D341Med (cell line): ENCODE results near the gene RPL13A.
A peak's percentile ranks its signal among the peaks of the same experiment; 100 is the strongest.
"Not testable (repeated sequence)": the region's sequence is repeated elsewhere in the genome, so short reads cannot be mapped to it uniquely, and the experiment has no call there.

Experiments
- DNase-seq: peaks from one replicate; pipeline ENCODE4 v3.0.0; 2012; ENCODE audit warnings: low spot score

Gene RPL13A

DNA sequence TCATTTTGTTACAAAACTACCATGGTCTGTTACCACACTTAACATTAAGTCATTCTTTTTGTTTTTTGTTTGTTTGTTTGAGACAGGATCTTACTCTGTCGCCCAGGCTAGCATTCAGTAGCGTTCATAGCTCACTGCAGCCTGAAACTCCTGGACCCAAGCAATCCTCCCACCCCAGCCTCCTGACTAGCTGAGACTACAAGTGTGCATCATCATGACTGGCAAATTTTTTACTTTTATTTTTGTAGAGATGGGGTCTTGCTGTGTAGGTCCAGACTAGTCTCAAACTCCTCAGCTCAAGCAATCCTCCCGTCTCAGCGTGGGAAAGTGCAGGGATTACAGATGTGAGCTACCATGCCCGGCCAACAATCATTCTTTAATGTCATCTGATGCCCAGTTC is 31.1 kb upstream of the RPL13A start:
- no peak for DNase-seq

DNA sequence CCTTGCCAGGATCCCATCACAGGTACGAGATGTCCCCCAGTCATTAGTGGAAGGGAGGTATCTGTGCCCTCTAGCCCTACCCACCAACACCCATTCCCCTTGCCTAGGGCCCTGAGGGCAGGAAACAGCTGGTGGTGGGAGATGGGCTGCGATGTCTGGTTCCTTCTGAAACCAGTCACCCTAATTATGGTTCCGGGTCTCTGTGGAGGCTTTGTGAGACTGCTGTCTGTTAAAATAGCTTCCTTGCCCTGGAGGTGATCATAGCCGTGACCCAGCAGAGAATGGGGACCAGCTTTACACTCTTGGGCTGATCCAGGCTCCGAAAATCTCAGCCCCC is 28.9 kb upstream of the RPL13A start:
- DNase-seq, result no peak

DNA sequence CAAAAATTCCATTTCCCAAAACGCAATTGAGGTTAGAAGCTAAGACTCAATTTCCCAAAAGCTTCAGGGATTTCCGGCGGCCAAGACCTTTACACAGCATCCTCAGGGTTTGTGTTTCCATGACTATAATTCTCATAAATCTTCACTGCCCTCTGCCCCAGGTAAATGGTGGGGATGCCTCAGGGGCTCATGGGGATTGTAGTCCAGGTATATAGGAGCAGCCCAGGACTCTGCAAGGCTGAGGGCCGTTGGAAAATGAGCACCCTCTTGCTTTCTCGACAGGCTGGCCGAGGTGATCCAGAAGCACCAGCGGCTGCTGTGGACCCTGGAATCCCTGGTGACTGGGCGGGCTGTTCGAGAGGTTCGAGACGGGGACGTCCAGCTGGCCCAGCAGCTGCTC is 28.0 kb upstream of the RPL13A start:
- no peak for DNase-seq

DNA sequence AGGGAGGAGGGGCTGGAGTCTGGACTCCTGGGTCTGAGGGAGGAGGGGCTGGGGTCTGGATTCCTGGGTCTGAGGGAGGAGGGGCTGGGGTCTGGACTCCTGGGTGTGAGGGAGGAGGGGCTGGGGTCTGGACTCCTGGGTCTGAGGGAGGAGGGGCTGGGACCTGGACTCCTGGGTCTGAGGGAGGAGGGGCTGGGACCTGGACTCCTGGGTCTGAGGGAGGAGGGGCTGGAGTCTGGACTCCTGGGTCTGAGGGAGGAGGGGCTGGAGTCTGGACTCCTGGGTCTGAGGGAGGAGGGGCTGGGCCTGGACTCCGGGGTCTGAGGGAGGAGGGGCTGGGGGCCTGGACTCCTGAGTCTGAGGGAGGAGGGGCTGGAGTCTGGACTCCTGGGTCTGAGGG is 26.3 kb upstream of the RPL13A start:
- not testable (repeated sequence) for DNase-seq

DNA sequence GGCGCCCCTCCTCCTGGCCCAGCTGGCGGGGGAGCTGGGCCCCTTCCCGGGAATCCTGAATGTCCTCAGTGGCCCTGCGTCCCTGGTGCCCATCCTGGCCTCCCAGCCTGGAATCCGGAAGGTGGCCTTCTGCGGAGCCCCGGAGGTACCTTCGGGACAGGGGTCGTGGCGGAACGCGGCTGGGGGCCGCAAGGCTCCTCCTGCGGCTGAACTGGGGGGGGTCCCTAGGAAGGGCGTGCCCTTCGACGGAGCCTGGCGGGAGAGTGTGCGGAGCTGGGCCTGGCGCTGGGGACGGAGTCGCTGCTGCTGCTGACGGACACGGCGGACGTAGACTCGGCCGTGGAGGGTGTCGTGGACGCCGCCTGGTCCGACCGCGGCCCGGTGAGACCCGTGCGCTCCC is 25.8 kb upstream of the RPL13A start:
- no peak for DNase-seq

DNA sequence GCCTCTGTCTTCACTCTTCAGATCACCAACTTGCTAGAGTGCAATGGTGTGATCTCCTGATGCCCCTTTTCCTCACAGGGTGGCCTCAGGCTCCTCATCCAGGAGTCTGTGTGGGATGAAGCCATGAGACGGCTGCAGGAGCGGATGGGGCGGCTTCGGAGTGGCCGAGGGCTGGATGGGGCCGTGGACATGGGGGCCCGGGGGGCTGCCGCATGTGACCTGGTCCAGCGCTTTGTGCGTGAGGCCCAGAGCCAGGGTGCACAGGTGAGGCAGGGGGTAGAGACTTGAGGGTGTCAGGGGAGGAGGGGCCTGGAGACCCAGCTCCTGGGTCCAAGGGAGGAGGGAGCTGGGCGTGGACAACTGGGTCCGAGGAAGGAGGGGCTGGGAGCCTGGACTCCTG is 24.9 kb upstream of the RPL13A start:
- no peak for DNase-seq

DNA sequence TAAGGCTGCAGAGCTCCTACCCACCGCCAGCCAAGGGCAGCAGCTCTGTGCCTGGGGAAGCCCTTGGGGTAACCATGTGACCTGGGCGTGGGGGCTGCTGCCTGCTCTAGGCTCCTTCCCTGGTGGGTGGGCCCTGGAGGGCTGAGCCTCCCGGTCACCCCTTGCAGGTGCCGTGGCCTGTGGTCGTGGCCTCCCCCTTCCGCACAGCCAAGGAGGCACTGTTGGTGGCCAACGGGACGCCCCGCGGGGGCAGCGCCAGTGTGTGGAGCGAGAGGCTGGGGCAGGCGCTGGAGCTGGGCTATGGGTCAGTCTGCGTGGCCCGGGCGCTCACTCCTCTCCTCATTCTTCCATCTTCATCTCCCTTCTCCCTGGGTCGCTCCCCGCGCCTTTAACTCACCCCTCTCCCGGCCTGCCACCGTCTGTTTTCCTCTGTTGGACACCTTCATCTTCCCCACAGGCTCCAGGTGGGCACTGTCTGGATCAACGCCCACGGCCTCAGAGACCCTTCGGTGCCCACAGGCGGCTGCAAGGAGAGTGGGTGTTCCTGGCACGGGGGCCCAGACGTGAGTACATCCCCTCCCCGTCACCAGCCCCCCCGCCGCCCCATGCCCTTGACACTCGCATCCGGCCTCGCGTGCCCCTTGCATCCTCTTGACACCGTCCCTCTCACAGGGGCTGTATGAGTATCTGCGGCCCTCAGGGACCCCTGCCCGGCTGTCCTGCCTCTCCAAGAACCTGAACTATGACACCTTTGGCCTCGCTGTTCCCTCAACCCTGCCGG is 23.3 kb upstream of the RPL13A start:
- no peak for DNase-seq

DNA sequence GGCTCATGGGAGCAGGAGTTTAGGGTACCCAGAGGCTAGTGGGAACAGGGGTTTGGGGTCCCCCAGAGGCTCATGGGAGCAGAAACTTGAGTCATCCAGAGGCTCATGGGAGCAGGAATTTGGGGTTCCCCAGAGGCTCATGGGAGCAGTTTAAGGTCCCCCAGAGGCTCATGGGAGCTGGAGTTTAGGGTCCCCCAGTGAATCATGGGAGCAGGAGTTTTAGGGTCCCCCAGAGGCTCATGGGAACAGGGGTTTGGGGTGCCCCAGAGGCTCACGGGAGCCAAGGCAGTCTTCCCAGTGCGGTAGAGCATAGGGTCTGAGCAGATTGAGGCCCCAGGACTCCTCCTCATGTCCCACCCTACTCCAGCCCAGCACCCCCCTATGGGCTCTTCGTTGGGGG is 22.0 kb upstream of the RPL13A start:
- no peak for DNase-seq

DNA sequence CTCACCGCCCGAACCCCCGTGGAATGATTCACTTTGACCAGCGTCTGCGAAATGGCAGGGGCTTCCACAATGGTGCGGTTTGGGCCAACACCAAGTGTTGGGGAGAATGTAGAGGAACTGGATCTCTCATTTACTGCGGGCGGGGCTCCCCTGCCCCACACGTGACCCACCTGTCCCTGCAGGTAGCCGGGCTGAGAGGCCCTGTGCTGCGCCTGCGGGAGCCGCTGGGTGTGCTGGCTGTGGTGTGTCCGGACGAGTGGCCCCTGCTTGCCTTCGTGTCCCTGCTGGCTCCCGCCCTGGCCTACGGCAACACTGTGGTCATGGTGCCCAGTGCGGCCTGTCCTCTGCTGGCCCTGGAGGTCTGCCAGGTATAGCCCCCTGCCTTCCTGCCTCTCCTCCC is 19.2 kb upstream of the RPL13A start:
- no peak for DNase-seq

DNA sequence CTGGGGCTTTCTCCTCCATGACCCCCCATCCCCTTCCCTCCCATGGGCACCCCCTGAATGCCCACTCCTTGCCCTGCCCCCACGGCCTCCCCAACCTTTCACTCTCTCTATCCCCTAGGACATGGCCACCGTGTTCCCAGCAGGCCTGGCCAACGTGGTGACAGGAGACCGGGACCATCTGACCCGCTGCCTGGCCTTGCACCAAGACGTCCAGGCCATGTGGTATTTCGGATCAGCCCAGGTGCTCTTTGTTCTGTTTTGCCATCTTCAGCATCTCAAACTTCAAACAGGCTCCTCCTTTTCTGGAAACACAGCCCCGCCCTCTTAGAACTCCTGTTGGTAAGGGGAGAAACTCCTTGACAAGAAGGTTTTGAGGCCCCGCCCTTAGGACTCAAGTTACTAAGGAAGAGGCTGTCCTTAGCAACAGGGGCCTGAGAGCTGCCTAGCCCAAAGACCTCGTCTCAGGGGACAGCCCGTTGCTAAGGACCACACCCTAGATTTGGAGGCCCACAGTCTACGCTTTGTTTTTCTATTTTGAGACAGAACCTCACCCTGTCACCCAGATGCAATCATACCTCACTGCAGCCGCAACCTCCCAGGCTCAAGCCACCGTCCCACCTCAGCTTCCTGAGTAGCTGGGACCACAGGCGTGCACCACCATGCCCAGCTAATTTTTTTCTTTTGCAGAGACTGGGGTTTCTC is 18.5 kb upstream of the RPL13A start:
- peak; percentile 72 for DNase-seq

DNA sequence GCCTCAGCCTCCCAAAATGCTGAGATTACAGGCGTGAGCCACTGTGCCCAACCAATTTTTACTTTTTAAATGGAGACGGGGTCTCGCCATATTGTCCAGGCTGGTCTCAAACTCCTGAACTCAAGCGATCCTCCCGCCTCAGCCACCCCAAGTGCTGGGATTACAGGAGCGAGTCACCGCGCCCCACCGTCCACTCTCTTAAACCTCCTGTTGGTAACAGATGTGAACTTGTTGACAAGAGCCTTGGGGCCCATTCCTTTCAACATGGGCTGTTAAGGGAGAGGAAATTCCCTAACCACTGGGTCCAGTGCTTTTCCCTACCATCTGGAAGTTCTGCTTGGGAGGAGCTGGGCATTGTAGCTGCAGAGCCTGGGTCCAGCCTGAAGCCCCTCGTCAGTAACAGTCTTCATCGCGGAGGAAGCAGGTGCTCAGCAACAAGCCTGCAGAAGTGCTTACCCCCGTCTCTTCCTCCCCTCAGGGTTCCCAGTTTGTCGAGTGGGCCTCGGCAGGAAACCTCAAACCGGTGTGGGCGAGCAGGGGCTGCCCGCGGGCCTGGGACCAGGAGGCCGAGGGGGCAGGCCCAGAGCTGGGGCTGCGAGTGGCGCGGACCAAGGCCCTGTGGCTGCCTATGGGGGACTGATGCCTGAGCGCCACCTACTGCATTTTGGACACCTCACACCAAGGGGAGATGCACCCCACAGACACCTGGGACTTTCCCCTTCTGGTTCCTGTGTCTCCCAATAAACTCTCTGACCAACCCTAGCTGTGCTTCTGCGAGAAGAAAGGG is 17.4 kb upstream of the RPL13A start:
- peak; percentile 55 for DNase-seq

DNA sequence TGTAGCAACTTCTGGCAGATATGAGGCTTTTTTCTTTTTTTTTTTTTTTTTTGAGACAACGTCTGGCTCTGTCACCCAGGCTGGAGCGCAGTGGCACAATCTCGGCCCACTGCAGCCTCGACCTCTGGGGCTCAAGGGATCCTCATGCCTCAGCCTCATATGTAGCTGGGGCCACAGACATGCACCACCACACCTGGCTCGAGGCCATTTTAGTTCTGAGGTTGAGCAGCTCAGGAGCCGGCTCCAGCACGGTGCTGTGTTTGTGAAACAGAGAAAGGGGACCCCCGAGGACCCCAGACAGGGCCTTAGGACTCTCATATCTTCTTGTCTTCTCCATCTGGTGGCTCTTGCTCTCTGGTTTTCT is 16.8 kb upstream of the RPL13A start:
- DNase-seq, result no peak

DNA sequence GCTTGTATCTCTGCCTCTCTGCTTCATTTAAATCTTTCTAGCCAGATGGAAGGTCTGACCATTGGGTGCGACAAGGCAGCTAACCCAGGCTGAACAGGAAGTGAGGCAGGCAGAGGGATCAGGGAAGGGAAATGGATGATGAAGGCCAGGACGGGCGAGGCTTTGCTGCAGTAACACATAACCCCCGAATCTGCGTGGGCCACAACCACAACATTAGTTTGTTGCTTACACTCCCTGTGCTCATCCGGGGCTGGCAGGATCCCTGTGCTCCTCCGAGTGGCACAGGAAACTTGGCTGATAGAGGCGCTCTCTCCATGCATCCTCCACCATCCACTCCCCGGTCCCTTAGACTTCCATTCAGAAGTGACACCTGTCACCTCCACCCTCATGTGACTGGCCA is 14.5 kb upstream of the RPL13A start:
- no peak for DNase-seq

DNA sequence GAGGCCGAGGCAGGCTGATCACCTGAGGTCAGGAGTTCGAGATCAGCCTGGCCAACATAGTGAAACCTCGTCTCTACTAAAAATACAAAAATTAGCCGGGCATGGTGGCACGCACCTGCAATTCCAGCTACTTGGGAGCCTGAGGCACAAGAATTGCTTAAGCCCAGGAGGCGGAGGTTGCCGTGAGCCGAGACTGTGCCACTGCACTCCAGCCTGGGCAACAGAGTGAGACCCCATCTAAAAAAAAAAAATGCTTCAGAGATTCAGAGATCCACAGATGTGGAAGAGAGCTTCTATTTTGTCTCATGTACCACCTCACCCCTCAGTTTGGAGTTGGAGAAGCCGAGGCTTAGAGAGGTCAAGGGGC is 13.9 kb upstream of the RPL13A start:
- not testable (repeated sequence) for DNase-seq

DNA sequence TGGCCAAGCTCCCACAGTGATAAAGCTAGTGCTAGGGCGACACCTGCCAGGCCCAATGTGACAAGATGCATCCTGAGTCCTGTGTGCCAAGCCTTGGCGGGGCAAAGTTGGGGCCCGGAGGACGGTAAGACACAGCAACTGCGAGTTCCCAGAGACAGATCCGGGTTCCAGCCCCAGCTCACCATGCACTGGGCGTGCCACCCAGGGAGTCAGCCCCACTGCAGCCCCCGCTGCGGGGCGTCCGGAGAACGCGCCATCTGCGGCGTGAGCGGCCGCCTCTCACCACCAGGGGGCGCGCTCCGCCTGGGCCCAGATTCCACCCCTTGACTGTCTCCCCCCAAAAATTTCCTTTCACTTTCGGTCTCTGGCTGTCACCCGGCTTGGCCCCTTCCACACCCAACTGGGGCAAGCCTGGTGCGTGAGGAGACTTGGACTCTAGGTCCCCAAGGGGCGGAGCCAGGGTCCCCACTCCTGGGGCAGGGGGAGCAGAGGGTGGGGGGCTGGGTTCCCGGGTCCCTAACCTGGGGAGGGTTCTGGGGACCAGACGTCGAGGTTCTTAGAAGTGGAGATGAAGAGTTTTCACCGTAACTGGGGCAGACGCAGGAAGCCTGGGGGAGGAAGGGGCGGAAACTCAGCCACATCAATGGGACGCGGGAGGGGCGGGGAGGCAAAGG is 13.4 kb upstream of the RPL13A start, which contains the start of gene FLT3LG:
FLT3LG (plus strand) TSS at position 348 of the 674 bp plus-strand sequence. CDS start 425 bp downstream, outside the sequence.
- peak; percentile 94 for DNase-seq

DNA sequence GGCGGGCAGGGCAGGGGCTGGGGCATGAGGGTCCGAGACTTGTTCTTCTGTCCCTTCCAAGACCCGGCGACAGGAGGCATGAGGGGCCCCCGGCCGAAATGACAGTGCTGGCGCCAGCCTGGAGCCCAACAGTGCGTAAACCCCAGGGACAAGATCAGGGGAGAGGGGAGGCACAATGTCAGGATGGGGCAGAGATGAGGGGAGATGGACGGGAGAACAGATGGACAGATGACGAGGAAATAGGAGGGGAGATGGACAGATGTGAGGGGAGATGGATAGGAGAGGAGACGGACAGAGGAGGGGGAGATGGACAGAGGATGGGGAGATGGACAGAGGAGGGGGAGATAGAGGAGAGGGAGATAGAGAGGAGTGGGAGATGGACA is 12.9 kb upstream of the RPL13A start:
- no peak for DNase-seq

DNA sequence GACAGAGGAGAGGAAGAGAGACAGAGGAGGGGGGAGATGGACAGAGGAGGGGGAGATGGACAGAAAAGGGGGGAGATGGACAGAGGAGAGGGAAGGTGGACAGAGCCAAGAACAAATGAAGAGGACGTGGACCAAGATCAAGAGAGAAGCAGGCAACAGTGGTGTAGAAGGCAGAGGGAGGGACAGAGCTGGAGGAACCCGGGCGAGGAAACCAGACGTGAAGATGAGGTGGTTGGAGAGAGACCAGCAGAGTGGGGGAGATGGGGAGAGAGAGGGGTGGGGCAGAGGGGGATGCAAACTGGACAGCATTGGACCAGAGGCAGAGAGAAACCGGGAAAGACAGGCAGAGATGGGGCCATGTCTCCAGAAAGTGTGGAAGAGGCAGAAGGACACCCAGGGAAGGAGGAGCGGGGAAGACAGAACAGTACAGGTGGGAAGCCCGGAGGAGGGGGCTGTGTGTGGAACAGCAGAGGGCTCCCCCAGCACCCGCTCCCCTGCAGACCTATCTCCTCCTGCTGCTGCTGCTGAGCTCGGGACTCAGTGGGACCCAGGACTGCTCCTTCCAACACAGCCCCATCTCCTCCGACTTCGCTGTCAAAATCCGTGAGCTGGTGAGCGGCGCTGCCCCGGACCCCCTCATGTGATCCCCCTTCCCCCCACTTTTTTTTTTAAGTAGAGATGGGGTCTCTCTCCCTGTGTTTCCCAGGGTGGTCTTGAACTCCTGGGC is 12.1 kb upstream of the RPL13A start:
- no peak for DNase-seq

DNA sequence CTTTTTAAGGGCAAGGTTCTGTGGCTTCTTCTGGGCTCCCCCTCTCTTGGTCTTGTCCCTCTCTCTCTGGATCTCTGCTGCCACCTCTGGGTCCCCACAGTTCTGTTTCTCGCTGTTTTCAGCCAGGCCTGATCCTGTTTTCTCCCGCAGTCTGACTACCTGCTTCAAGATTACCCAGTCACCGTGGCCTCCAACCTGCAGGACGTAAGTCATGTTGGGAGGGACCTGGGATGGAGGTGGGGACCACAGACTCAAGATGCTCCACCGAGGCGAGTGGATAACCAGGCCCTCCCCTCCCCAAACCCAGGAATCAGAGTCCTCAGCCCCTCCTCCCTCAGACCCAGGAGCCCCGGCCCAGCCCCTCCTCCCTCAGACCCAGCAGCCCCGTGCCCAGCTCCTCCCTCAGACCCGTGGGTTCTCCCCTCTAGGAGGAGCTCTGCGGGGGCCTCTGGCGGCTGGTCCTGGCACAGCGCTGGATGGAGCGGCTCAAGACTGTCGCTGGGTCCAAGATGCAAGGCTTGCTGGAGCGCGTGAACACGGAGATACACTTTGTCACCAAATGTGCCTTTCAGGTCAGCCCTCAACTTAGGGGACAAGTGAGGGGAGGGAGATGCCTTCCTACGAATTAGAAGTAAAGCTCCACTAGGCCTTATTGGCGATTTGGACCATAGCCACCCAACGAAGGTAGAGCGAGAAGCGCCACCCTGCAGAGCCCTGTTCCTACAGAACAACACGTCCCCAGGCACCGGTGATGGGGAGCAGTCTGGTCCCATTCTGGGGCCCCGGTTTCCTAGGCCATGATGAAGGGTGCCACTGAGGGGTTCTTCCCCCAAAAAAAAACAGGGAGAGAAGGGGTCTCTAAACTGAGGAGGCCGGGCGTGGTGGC is 11.2 kb upstream of the RPL13A start:
- peak; percentile 84 for DNase-seq

DNA sequence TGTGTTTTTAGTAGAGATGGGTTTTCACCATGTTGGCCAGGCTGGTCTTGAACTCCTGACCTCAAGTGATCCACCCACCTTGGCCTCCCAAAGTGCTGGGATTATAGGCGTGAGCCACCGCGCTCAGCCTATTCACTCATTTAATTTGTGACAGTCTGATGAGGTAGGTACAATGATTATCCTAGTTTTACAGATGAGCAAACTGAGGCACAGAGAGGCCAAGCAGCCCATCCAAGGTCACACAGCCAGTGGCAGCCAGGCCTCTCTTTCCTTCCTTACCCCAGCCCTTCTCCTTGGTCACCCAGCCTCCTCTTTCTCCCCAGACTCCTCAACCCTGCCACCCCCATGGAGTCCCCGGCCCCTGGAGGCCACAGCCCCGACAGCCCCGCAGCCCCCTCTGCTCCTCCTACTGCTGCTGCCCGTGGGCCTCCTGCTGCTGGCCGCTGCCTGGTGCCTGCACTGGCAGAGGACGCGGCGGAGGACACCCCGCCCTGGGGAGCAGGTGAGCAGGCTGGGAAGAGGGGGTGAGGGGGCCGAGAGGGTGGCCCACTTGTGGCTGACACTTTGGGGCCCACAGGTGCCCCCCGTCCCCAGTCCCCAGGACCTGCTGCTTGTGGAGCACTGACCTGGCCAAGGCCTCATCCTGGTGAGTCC is 7.3 kb upstream of the RPL13A start:
- no peak for DNase-seq

DNA sequence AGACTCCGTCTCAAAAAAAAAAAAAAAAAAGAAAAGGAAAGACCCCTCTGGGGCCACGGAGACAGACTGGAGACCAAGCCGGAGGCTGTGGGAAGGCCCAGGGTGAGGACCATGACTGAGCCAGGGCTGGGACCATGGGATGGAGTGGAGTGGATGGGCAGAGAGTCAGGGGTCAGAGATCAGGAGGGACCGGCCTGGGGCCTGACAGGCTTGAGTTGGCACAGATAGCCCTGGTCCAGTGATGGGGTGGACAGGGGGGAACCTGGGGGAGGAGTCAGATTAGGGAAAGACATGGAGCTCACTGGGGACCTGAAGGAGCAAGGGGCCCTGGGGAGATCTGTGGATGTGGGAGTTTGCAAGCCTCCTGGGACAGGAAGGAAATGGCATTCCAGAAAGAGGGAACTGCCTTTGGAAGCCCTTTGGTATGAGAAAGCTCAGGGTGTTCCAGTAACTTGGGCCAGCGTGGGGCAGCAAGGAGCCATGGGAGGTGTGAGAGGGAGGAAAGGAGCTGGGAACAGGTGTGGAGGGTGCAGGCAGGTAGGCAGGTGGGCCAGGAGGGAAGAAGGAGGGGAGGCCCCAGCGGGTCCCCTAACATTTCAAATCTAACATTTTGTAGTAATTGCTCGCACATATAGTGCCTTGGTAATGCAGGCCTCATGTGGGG is 6.3 kb upstream of the RPL13A start:
- DNase-seq, result no peak
